SKM-1 treated with dmso at 0.1 percent for 144 hours (cell line): ENCODE results near the gene LAMTOR2.

Experiments
- DNase-seq: peaks from one replicate; lab custom pipeline; 2025; ENCODE audit not compliant: unreplicated experiment; lab: John Stamatoyannopoulos, UW

LAMTOR2 gene

GRCh38 chr1:156074661-156075060 lies 20.1 kb downstream of the LAMTOR2 start:
- no peak for DNase-seq

- no peak for DNase-seq
Measured at GRCh38 chr1:156075162-156075561, 20.6 kb downstream of the LAMTOR2 start.

- no peak for DNase-seq
Measured at GRCh38 chr1:156075775-156076204, 21.2 kb downstream of the LAMTOR2 start.

GRCh38 chr1:156076609-156077429 lies 22.2 kb downstream of the LAMTOR2 start:
- no peak for DNase-seq

GRCh38 chr1:156077430-156077760 lies 22.8 kb downstream of the LAMTOR2 start:
- DNase-seq, result no peak

GRCh38 chr1:156078728-156079127 lies 24.1 kb downstream of the LAMTOR2 start:
- no peak for DNase-seq

GRCh38 chr1:156079762-156080161 lies 25.2 kb downstream of the LAMTOR2 start:
- no peak for DNase-seq

GRCh38 chr1:156080241-156080862 lies 25.8 kb downstream of the LAMTOR2 start:
- DNase-seq, result no peak

- no peak for DNase-seq
Measured at GRCh38 chr1:156080863-156081179, 26.2 kb downstream of the LAMTOR2 start.

GRCh38 chr1:156081180-156081916 lies 26.8 kb downstream of the LAMTOR2 start:
- no peak for DNase-seq

- DNase-seq, result no peak
Measured at GRCh38 chr1:156081917-156082308, 27.3 kb downstream of the LAMTOR2 start.

GRCh38 chr1:156082309-156083091 lies 27.9 kb downstream of the LAMTOR2 start, which contains the start of gene MEX3A:
TSS of gene MEX3A (minus strand) at chr1:156082465. CDS start at chr1:156081998, 467 bp downstream.
- peak; percentile 48 for DNase-seq

GRCh38 chr1:156083800-156084790 lies 29.5 kb downstream of the LAMTOR2 start:
- DNase-seq, result no peak

GRCh38 chr1:156086256-156086662 lies 31.7 kb downstream of the LAMTOR2 start:
- DNase-seq, result no peak

GRCh38 chr1:156089704-156090103 lies 35.1 kb downstream of the LAMTOR2 start:
- no peak for DNase-seq

GRCh38 chr1:156090138-156090839 lies 35.7 kb downstream of the LAMTOR2 start:
- no peak for DNase-seq

- DNase-seq, result peak; percentile 80
Measured at GRCh38 chr1:156090840-156091188, 36.2 kb downstream of the LAMTOR2 start.

GRCh38 chr1:156091610-156092009 lies 37.0 kb downstream of the LAMTOR2 start:
- DNase-seq, result no peak

- no peak for DNase-seq
Measured at GRCh38 chr1:156095906-156096508, 41.4 kb downstream of the LAMTOR2 start.
